HepG2 (cell line): Measurements from ENCODE around the gene PXMP2. TPM values are rescaled to one million over a fixed set of nuclear protein-coding genes. Genes with fewer than 3 reads are reported as not detected.

Source experiments
- EHMT2 ChIP-seq: fragments of 200-600 bp; sonication (generic); IDR thresholded peaks from 2 replicates; pipeline ENCODE4 v1.7.0; 2017; ENCODE audit warnings: antibody characterized with exemption, low read depth, low read length, borderline replicate concordance
- GATAD2A ChIP-seq: IDR thresholded peaks from 2 replicates; pipeline ENCODE4 v1.6.1; 2016
- GLI4 ChIP-seq: sonication (generic); formaldehyde crosslinking; IDR thresholded peaks from 2 replicates; pipeline ENCODE4 v1.5.1; 2020; ENCODE audit warnings: missing genetic modification reagents, mild to moderate bottlenecking, moderate library complexity, borderline replicate concordance
- HMG20B ChIP-seq: conservative IDR thresholded peaks from 2 replicates; pipeline ENCODE4 v1.6.1; 2016; ENCODE audit warnings: missing genetic modification reagents, missing compliant biosample characterization
- HMGXB3 ChIP-seq: sonication (generic); formaldehyde crosslinking; IDR thresholded peaks from 2 replicates; pipeline ENCODE4 v1.4.0; 2020; ENCODE audit warnings: missing genetic modification reagents, borderline replicate concordance
- KLF16 ChIP-seq, 2 experiments: sonication (generic) in 1 of 2; formaldehyde crosslinking in 1 of 2; IDR thresholded peaks; 2 replicates each; pipeline versions ENCODE4 v1.6.1 to v1.8.0; 2016 to 2023; ENCODE audit warnings: missing genetic modification reagents in 2 of 2, missing compliant biosample characterization in 1 of 2
- NFIB ChIP-seq: sonication (generic); formaldehyde crosslinking; IDR thresholded peaks from 2 replicates; pipeline ENCODE4 v1.9.0; 2021; ENCODE audit warnings: missing genetic modification reagents, mild to moderate bottlenecking, borderline replicate concordance
- PAF1 ChIP-seq: IDR thresholded peaks from 2 replicates; pipeline ENCODE4 v1.6.1; 2016; ENCODE audit warnings: missing genetic modification reagents, missing compliant biosample characterization
- PLSCR1 ChIP-seq: sonication (generic); formaldehyde crosslinking; IDR thresholded peaks from 2 replicates; pipeline ENCODE4 v1.5.0; 2020; ENCODE audit warnings: missing genetic modification reagents, mild to moderate bottlenecking, borderline replicate concordance
- SCMH1 ChIP-seq: sonication (generic); formaldehyde crosslinking; IDR thresholded peaks from 2 replicates; pipeline ENCODE4 v1.9.0; 2021; ENCODE audit warnings: missing genetic modification reagents, mild to moderate bottlenecking, borderline replicate concordance
- TARDBP ChIP-seq: sonication (generic); formaldehyde crosslinking; IDR thresholded peaks from 2 replicates; pipeline ENCODE4 v1.8.0; 2022; ENCODE audit warnings: mild to moderate bottlenecking, missing genetic modification reagents
- YEATS2 ChIP-seq: sonication (generic); formaldehyde crosslinking; IDR thresholded peaks from 2 replicates; pipeline ENCODE4 v1.4.0; 2020; ENCODE audit warnings: missing genetic modification reagents, borderline replicate concordance
- ZBTB1 ChIP-seq: sonication (generic); formaldehyde crosslinking; IDR thresholded peaks from 2 replicates; pipeline ENCODE4 v1.4.0; 2020; ENCODE audit warnings: missing genetic modification reagents, borderline replicate concordance
- ZBTB21 ChIP-seq: sonication (generic); formaldehyde crosslinking; IDR thresholded peaks from 2 replicates; pipeline ENCODE4 v1.4.0; 2020; ENCODE audit warnings: missing genetic modification reagents
- ZNF550 ChIP-seq: sonication (generic); formaldehyde crosslinking; IDR thresholded peaks from 2 replicates; pipeline ENCODE4 v1.4.0; 2020; ENCODE audit warnings: mild to moderate bottlenecking, missing genetic modification reagents, borderline replicate concordance
- ZNF672 ChIP-seq: sonication (generic); formaldehyde crosslinking; IDR thresholded peaks from 2 replicates; pipeline ENCODE4 v1.8.1; 2022; ENCODE audit warnings: missing genetic modification reagents
- polyA plus RNA-seq, 8 experiments: library from polyadenylated mRNA; depleted of rRNA in 3 of 8; stranded (reverse) in 7 of 8; unstranded in 1 of 8; fragments of >200 nt; fragmentation: Illumina TruSeq in 4 of 8; extraction: Trizol in 4 of 8; gene quantifications; 2 replicates each; pipeline versions ENCODE4 v1.2.1 to v1.2.3, GENCODE V29; 2011 to 2016; ENCODE audit warnings: low read depth in 4 of 8, missing spikeins in 1 of 8, mixed read lengths in 1 of 8; ENCODE audit not compliant: insufficient read depth in 1 of 8
- total RNA-seq, 5 experiments: library from RNA; depleted of rRNA; stranded (reverse); fragments of >200 nt; fragmentation: Illumina TruSeq; extraction: Trizol; gene quantifications; 2 replicates each; pipeline ENCODE4 v1.2.3, GENCODE V29; 2016; ENCODE audit warnings: low read depth in 1 of 5
- TF ChIP-seq, protein P1 (sequence below): IDR thresholded peaks from 2 replicates; pipeline ENCODE4 v1.4.0; 2020; ENCODE audit warnings: mild to moderate bottlenecking, missing genetic modification reagents
- TF ChIP-seq, protein P2 (sequence below): sonication (generic); formaldehyde crosslinking; IDR thresholded peaks from 2 replicates; pipeline ENCODE4 v1.5.0; 2020; ENCODE audit warnings: missing genetic modification reagents, mild to moderate bottlenecking, borderline replicate concordance

PXMP2 gene
- total and polyA plus RNA-seq, 2 of the 13 experiments (the other 11 are each of a cell fraction or from before 2014, with no cell fraction given) = 25.5 to 42.9 TPM

DNA sequence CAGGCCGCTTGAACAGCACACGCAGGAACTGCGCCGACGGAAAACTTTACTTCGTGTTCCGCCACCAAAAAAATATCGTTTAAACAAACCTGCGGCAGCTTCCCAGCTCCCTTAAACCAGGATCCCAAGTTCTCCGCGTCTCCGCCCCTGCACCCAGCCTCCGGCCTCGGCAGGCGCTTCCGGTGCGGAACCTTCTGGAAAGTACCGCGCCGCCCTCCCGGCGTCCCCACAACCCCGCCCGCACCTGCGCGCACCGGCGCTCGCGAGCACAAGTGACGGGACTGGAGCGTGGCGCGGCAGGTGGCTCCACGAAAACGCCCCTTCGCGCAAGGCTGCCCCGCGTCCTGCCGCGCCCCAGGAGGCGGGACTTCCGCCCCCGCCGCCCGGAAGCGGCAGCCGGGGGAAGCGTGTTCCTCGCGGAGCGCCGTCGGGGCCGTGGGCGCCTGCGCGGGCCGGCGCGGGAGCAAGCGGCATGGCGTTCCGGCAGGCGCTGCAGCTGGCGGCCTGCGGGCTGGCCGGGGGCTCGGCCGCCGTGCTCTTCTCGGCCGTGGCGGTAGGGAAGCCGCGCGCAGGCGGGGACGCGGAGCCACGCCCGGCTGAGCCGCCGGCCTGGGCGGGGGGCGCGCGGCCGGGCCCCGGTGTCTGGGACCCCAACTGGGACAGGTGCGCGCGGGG is 23.2 kb downstream of the PXMP2 start, which contains the start of gene PGAM5 (continued):
- TF ChIP-seq TARDBP (CRISPR knock-in tag) (peak; percentile 87), NFIB (CRISPR knock-in tag) (no peak), ZBTB1 (no peak), SCMH1 (CRISPR knock-in tag) (no peak), KLF16 (CRISPR knock-in tag; IDR thresholded peaks at IDR 0.05) (peak in 1 of 2 experiments; percentile 89; a peak in 2 of 4 replicates), PAF1 (CRISPR knock-in tag) (no peak), HMG20B (no peak), GATAD2A (CRISPR knock-in tag) (peak; percentile 87), ZNF672 (0 out of 2 replicates have a peak, but pooled peaks have one; percentile 79), EHMT2 (no peak), GLI4 (CRISPR knock-in tag) (no peak; the same call in 1 of the 2 replicates), YEATS2 (CRISPR knock-in tag) (peak; percentile 89), HMGXB3 (CRISPR knock-in tag) (0 out of 2 replicates have a peak, but pooled peaks have one; percentile 65), ZNF550 (CRISPR knock-in tag) (0 out of 2 replicates have a peak, but pooled peaks have one; percentile 46), ZBTB21 (CRISPR knock-in tag) (no peak), PLSCR1 (CRISPR knock-in tag) (no peak)
- TF ChIP-seq, protein P1, sequence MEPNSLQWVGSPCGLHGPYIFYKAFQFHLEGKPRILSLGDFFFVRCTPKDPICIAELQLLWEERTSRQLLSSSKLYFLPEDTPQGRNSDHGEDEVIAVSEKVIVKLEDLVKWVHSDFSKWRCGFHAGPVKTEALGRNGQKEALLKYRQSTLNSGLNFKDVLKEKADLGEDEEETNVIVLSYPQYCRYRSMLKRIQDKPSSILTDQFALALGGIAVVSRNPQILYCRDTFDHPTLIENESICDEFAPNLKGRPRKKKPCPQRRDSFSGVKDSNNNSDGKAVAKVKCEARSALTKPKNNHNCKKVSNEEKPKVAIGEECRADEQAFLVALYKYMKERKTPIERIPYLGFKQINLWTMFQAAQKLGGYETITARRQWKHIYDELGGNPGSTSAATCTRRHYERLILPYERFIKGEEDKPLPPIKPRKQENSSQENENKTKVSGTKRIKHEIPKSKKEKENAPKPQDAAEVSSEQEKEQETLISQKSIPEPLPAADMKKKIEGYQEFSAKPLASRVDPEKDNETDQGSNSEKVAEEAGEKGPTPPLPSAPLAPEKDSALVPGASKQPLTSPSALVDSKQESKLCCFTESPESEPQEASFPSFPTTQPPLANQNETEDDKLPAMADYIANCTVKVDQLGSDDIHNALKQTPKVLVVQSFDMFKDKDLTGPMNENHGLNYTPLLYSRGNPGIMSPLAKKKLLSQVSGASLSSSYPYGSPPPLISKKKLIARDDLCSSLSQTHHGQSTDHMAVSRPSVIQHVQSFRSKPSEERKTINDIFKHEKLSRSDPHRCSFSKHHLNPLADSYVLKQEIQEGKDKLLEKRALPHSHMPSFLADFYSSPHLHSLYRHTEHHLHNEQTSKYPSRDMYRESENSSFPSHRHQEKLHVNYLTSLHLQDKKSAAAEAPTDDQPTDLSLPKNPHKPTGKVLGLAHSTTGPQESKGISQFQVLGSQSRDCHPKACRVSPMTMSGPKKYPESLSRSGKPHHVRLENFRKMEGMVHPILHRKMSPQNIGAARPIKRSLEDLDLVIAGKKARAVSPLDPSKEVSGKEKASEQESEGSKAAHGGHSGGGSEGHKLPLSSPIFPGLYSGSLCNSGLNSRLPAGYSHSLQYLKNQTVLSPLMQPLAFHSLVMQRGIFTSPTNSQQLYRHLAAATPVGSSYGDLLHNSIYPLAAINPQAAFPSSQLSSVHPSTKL (CRISPR knock-in tag) = peak; percentile 67
- TF ChIP-seq, protein P2, sequence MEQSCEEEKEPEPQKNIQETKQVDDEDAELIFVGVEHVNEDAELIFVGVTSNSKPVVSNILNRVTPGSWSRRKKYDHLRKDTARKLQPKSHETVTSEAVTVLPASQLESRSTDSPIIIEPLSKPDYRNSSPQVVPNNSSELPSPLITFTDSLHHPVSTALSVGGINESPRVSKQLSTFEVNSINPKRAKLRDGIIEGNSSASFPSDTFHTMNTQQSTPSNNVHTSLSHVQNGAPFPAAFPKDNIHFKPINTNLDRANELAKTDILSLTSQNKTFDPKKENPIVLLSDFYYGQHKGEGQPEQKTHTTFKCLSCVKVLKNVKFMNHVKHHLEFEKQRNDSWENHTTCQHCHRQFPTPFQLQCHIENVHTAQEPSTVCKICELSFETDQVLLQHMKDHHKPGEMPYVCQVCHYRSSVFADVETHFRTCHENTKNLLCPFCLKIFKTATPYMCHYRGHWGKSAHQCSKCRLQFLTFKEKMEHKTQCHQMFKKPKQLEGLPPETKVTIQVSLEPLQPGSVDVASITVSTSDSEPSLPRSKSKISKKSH (CRISPR knock-in tag) = peak; percentile 83
